HG03565 (cell line): ENCODE measurements around the gene TUBB4B.
"Not testable (repeated sequence)": the region's sequence is repeated elsewhere in the genome, so short reads cannot be mapped to it uniquely, and the experiment has no call there.

ENCODE experiments used
- ATAC-seq: cut with Tn5 transposase; IDR thresholded peaks from one replicate; pipeline ENCODE4 v1.9.1; 2021; ENCODE audit warnings: mild to moderate bottlenecking, moderate library complexity; ENCODE audit not compliant: unreplicated experiment

TUBB4B gene

GRCh38 chr9:137250329-137251193 is 9.5 kb downstream of the TUBB4B start:
- no peak for ATAC-seq

- no peak for ATAC-seq
Observed at GRCh38 chr9:137251194-137251461, 10.0 kb downstream of the TUBB4B start, which contains the start of gene STPG3. STPG3 (plus strand) TSS chr9:137251286; CDS start chr9:137251287, 1 bp downstream.

GRCh38 chr9:137251490-137252268 is 10.6 kb downstream of the TUBB4B start:
- no peak for ATAC-seq

- no peak for ATAC-seq
Observed at GRCh38 chr9:137252555-137253506, 11.7 kb downstream of the TUBB4B start.

DNA sequence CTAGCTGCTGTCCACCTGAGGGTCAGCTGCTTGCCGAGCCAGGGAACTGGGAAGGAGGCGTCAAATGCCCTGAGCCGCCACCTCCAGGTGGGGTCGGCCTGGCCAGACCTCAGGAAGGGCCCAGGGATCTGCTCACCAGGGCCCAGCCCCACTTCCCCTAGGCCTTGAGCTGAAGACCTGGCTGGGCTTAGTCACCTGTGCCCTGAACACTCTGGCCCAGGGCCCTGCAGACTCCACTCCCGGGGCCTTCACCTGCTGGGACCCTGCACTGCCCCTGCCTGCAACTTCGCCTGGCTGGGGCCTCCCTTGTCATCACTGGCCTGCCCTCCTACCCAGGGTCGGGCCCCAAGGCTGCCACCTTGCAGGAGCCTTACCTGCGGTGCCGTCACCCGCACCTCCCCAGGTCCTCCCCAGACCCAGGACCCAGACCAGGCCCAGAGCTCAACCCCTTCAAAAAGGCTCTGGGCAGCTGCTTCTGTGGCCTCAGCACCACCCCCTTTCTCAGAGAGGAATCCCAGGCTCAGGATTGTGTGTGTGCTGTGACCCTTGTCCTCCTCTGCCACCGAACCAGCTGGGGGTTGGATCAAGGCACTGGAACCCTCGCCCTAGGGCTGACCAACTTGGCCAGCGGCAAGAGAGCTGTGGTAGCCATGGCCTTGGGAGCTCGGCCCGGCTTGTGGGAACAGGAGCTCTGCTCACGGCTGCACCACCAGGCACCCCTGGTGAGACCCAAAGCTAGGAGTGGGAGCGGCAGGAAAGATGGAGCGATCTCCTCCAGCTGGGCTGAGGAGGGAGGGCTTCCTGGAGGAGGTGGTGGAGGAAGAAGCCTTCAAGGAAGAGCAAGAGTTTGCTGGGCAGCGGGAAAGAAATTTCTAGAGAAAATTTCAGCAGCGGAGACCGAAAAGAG is 12.9 kb downstream of the TUBB4B start:
- ATAC-seq = no peak

DNA sequence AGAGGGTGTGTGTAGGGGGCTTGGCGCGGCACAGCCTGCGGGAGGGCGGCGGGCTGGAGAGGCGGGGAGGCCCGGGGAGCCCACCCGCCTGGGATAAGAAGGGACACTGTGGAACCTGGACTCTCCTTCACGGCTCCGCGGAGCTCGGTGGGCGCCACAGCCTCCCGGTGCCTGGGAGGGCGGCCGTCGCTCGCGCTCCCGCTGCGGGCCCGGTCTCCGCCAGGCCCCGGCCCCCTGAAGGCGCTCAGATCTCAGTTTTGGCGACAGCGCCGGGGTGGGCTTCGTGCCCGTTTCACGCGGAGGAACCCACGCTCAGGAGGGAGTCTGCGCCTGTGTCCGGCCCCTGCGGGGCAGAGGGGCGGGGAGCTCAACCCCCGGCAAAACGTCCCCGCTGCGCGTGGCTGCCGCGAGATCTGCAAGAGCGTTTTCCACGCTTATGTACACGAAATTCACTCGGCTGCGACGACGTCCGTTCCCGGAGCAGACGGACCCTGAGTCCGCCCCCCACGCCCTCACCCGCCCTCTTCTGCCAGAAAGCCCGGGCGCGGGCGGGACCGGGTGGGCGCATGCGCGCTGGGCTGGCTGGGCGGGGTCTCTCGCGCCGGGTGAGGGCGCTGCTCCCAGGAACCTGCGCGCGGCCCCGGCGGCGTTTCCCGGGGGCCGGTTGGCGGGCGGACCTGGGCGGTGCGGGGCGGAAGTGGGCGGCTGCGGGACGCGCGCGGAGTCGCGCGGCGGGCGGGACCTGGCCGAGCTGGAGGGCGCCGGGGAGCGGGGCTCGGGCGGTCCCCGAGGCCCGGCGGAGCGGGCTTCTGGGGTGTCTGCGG is 13.7 kb downstream of the TUBB4B start, which contains the start of gene NELFB:
Gene NELFB, plus strand, starts transcription at position 704 of the 824 bp plus-strand sequence.
- ATAC-seq = peak; percentile 53

GRCh38 chr9:137255448-137256114 is 14.5 kb downstream of the TUBB4B start:
- ATAC-seq = peak; percentile 20

DNA sequence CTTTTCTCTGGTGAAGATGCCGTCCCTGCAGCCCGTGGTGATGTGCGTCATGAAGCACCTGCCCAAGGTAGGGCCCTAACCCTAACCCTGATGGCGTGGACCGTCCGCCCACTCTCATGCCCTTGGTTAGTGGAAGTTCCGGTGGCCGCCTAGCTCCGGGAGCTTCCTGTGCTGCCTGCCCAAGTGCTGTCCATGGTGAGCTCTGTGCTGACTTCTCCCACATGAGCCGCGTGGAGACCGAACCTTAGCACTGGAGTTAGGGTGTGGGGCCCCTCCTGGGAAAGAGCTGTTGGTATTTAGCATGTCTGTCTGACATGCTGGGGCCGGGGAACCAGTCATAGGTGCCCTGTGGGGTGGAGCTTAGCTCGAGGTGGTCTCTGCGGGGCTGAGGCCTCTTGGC is 15.3 kb downstream of the TUBB4B start:
- ATAC-seq = no peak

DNA sequence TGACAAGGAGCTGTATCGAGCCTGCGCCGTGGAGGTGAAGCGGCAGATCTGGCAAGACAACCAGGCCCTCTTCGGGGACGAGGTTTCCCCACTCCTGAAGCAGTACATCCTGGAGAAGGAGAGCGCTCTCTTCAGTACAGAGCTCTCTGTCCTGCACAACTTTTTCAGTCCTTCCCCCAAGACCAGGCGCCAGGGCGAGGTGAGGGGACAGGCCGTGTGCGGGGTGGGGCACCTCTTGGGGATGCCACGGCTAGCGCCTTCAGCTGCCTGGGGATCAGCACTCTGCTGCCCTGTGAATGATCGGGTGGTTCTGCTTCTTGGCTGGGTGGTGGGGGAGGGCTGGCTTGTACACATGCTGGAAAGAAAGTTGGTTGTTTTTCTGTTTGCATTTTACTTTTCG is 15.8 kb downstream of the TUBB4B start:
- no peak for ATAC-seq

DNA sequence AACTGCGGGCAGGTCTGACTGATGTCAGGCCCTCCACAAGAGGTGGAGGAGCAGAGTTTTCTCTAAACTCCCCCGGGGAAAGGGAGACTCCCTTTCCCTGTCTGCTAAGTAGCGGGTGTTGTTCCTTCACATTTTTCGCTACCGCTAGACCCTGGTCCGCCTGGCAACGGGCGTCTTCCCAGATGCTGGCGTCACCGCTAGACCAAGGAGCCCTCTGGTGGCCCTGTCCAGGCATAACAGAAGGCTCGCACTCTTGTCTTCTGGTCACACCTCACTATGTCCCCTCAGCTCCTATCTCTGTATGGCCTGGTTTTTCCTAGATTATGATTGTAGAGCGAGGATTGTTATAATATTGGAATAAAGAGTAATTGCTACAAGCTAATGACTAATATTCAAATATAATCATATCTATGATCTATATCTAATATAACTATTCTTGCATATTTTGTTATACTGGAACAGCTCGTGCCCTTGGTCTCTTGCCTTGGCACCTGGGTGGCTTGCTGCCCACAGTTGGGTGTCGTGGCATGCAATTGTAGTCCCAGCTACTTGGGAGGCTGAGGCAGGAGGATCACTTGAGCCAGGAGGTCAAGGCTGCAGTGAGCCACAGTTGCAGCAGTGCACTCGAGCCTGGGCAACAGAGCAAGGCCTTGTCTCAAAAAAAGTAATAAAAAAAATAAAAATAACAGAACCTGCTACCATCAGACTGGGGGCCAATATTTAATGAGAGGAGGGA is 21.3 kb downstream of the TUBB4B start:
- ATAC-seq = not testable (repeated sequence)

- ATAC-seq = no peak
Observed at GRCh38 chr9:137262909-137263285, 21.8 kb downstream of the TUBB4B start.

DNA sequence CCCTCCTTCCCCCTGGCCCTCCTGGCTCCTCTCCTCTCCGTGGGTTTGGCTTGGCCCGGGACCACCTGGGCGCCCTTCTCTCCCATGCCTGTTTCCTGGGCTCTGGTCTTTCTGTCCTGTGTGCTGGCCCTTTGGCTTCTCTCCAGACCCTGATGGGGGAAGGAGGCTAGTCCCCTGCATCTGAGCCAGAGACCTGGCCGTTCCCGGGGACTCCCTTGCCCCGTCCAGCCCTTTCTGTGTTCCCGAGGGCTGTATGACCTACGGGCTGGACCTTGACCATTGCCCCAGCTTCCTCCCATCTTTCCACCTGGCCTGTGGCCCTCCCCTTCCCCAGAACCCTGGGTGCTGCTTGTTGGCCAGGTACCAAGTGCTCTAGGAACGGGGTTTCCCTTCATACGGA is 22.4 kb downstream of the TUBB4B start:
- ATAC-seq = no peak

DNA sequence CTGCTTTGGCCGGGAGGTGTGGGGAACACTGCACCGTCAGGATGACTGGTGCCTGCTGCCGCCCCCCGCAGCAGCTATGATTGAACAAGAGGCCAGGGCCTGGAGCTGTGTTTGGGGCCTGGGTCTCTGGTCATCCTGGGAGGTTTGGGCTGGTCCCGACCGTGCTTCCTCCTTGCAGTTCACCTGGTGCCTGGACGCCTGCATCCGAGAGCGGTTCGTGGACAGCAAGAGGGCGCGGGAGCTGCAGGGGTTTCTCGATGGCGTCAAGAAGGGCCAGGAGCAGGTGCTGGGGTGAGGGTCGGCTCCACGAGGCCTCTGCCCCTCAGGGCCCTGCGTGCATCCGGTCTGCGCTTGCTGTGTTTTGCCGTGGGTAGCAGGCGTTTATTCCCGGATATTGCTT is 23.0 kb downstream of the TUBB4B start:
- no peak for ATAC-seq

GRCh38 chr9:137265496-137266161 is 24.5 kb downstream of the TUBB4B start:
- ATAC-seq = no peak

DNA sequence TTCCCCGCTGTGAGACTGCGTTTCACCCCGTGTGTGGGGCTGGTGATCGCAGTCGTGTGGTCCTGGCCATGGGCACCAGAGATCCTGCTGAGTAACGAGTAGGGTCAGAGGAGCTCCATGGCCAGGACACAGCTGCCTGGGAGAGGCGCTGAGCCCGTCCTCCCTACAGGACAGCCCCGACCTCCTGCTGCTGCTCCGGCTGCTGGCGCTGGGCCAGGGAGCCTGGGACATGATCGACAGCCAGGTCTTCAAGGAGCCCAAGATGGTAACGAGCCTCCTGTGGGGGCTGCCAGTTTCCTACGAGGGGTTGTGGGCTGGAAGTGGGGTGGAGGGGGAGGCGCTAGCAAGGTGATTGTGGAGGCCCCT is 25.1 kb downstream of the TUBB4B start:
- no peak for ATAC-seq

DNA sequence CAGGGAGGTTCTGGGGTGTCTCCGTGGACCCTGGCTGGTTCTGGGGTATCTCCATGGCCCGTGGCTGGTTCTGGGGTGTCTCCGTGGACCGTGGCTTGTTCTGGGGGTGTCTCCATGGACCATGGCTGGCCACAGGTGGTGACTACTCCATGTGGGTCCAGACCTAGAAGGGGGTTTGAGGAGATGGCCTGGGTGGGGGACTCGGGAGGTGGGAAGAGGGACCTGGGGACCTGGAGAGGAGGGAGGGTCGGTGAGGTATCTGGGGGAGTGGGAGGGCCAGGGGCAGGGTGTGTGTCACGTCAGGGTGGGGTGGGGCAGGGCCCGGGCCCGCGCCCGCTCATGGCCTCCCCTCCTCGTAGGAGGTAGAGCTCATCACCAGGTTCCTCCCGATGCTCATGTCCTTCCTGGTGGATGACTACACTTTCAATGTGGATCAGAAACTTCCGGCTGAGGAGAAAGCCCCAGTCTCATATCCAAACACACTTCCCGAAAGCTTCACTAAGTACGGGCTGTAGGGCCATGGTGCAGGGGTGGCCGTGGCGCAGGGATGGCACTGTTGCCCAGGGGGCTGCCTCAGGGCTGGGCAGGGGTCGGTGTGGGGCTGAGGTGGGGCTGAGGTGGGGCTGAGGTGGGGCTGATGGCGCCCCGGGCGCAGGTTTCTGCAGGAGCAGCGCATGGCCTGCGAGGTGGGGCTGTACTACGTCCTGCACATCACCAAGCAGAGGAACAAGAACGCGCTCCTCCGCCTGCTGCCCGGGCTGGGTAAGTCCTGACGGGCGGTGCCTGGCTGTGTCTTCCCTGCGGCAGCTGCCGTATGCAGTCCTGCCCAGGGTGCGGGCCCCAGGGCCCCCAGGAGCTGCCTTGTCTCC is 25.7 kb downstream of the TUBB4B start:
- no peak for ATAC-seq
